Measurements from ENCODE around the gene PSMD12. TPM values are rescaled to one million over a fixed set of nuclear protein-coding genes. Genes with fewer than 3 reads are reported as not detected.

Gene PSMD12
- total and polyA plus RNA-seq, 12 donors: 28.5 to 67.1 (median 48.4) TPM

GRCh38 chr17:67294451-67295199 is 71.8 kb downstream of the PSMD12 start:
- DNase-seq: no peak
- intact Hi-C loops (cut with DNase I): loop anchor here in 5 of 10 donors (5.0 to 10.0 kb wide), 3 partner anchors 50 to 80 kb away; partner anchors contain the start of gene HELZ (in 2 of the 5)

GRCh38 chr17:67293251-67294203 is 72.8 kb downstream of the PSMD12 start:
- TF ChIP-seq CTCF (IDR thresholded peaks at IDR 0.05): peak; percentile 57 to 89 (median 84)
- Histone ChIP-seq H3K4me1 (peaks cover 3 to 32% (median 18%) of the 10 kb centered on the region in 9 donors), H3K27ac (peak overlapping the region in 1 of 10 donors; percentile 69), H3K27me3 (no peaks in the 10 kb centered on the region), H3K36me3 (no peaks in the 10 kb centered on the region), H3K9me3 (no peaks in the 10 kb centered on the region), H3K4me3 (peak overlapping the region in 5 of 10 donors; percentile 3 to 34 (median 14))
- WGBS, 2 donors: 46 to 54% methylated on average over 32 of the region's 32 CpGs
- ATAC-seq (peak; percentile 50 to 82 (median 69)), DNase-seq (peak; percentile 53 to 67)
- intact Hi-C loops (cut with DNase I): loop anchor here in 8 of 10 donors (1.0 to 10.0 kb wide), 6 partner anchors 49 to 79 kb away; partner anchors contain the start of gene HELZ (in 2 of the 8)

More at GRCh38 chr17:67294451-67295199, 71.8 kb downstream of the PSMD12 start:
- no peaks in the 10 kb centered on the region for H3K9me3 ChIP-seq
- H3K36me3 ChIP-seq: no peaks in the 10 kb centered on the region
- H3K4me3 ChIP-seq: no peak overlapping the region
- no peaks in the 10 kb centered on the region for H3K27me3 ChIP-seq
- TF ChIP-seq CTCF (IDR thresholded peaks at IDR 0.05): no peak
- no peak for ATAC-seq
- H3K27ac ChIP-seq: no peak overlapping the region
- 94 to 95% methylated on average over 39 to 44 of the region's 44 CpGs for WGBS, 2 donors
- peaks cover 3 to 23% (median 15%) of the 10 kb centered on the region in 9 donors for H3K4me1 ChIP-seq

- WGBS, 2 donors: 63 to 65% methylated on average over 11 of the region's 11 CpGs
- no peak for TF ChIP-seq CTCF (IDR thresholded peaks at IDR 0.05)
- Histone ChIP-seq H3K27ac (peak overlapping the region in 3 of 10 donors; percentile 9 to 37 (median 26)), H3K9me3 (peaks cover 0 to 8% (median 0%) of the 10 kb centered on the region in 11 donors), H3K27me3 (no peaks in the 10 kb centered on the region), H3K4me3 (no peak overlapping the region), H3K36me3 (no peaks in the 10 kb centered on the region), H3K4me1 (peaks cover 3 to 32% (median 21%) of the 10 kb centered on the region in 9 donors)
- DNase-seq: peak in 1 of 2 donors; percentile 15
- intact Hi-C loops (cut with DNase I): loop anchor here in 5 of 10 donors (5.0 to 10.0 kb wide), 3 partner anchors 46 to 76 kb away; partner anchors contain the start of gene HELZ (in 2 of the 5)
- ATAC-seq: peak in 4 of 8 donors; percentile 30 to 43 (median 36)
Observed at GRCh38 chr17:67290711-67291291, 75.6 kb downstream of the PSMD12 start.
